A549 (cell line): ENCODE results near the gene ARHGAP10. TPM values are rescaled to one million over a fixed set of nuclear protein-coding genes. Genes with fewer than 3 reads are reported as not detected.

Source experiments
- ATAC-seq, 2 experiments: fragments of 200-7000 bp in 1 of 2; fragments of >200 bp in 1 of 2; cut with Nextera tagmentation in 1 of 2; cut with Tn5 transposase in 1 of 2; 3 replicates each; pipeline versions ENCODE4 v1.8.0 to v1.9.1; 2018 to 2020; ENCODE audit warnings: mild to moderate bottlenecking in 1 of 2, moderate library complexity in 1 of 2
- CTCF ChIA-PET: fragments of 300-600 bp; sonication (Branson Sonifier 250); formaldehyde crosslinking; extraction: SDS; loops from one replicate; lab custom pipeline; 2021; ENCODE audit warnings: antibody characterized with exemption, inconsistent platforms; lab: Yijun Ruan, JAX
- POLR2A ChIA-PET: fragments of 350-600 bp; formaldehyde crosslinking; extraction: SDS; loops from one replicate; lab custom pipeline; 2021; ENCODE audit warnings: antibody characterized with exemption, inconsistent platforms; lab: Yijun Ruan, JAX
- DNase-seq, 2 experiments: peaks; one replicate each; pipeline versions ENCODE4 v3.0.0 to v3.0.0-alpha.2; 2011 to 2016; ENCODE audit warnings: low read depth in 1 of 2, low spot score in 1 of 2
- FAIRE-seq: peaks from 2 replicates; lab custom pipeline; 2011; peaks lifted over from hg19 to GRCh38; lab: Jason Lieb, UNC
- H3K27ac ChIP-seq, 2 experiments: fragments of >200 bp; sonication (Bioruptor Twin); formaldehyde crosslinking; 3 replicates each; pipeline ENCODE4 v1.5.1; 2016 to 2017
- H3K4me1 ChIP-seq: fragments of >200 bp; sonication (Bioruptor Twin); formaldehyde crosslinking; 3 replicates; pipeline ENCODE4 v1.6.1; 2016
- H3K4me2 ChIP-seq: fragments of >200 bp; sonication (Bioruptor Twin); formaldehyde crosslinking; 3 replicates; pipeline ENCODE4 v1.6.1; 2016
- H3K4me3 ChIP-seq: fragments of >200 bp; sonication (Bioruptor Twin); formaldehyde crosslinking; 3 replicates; pipeline ENCODE4 v1.5.1; 2016
- H3K9me3 ChIP-seq: fragments of >200 bp; sonication (Bioruptor Twin); formaldehyde crosslinking; 3 replicates; pipeline ENCODE4 v1.6.1; 2016
- CHD4 ChIP-seq: fragments of 200-600 bp; sonication (generic); IDR thresholded peaks from 2 replicates; pipeline ENCODE4 v1.6.1; 2016; ENCODE audit warnings: antibody characterized with exemption, mild to moderate bottlenecking, borderline replicate concordance
- CTCF ChIP-seq: fragments of >200 bp; sonication (Bioruptor Twin); formaldehyde crosslinking; IDR thresholded peaks from 3 replicates; pipeline ENCODE4 v1.5.1; 2016
- E2F6 ChIP-seq: IDR thresholded peaks from 2 replicates; pipeline ENCODE4 v1.6.1; 2012; ENCODE audit warnings: low read depth, borderline replicate concordance
- ESRRA ChIP-seq: fragments of 150-350 bp; IDR thresholded peaks from 2 replicates; pipeline ENCODE4 v1.6.1; 2014; ENCODE audit warnings: mild to moderate bottlenecking, low read length, borderline replicate concordance
- FOSL2 ChIP-seq, 2 experiments: fragments of 450-650 bp in 1 of 2; fragments of >200 bp in 1 of 2; sonication (Bioruptor Twin) in 1 of 2; formaldehyde crosslinking; IDR thresholded peaks; 2 replicates each; pipeline versions ENCODE4 v1.5.0 to v1.6.1; 2016 to 2020; ENCODE audit warnings: mild to moderate bottlenecking in 1 of 2, moderate library complexity in 1 of 2
- FOXS1 ChIP-seq: fragments of 250-450 bp; sonication (Bioruptor Pico); IDR thresholded peaks from 2 replicates; pipeline ENCODE4 v1.5.0; 2020; ENCODE audit warnings: mild to moderate bottlenecking, moderate library complexity
- GATA3 ChIP-seq: IDR thresholded peaks from 2 replicates; pipeline ENCODE4 v1.6.1; 2012; ENCODE audit warnings: borderline replicate concordance
- HDAC2 ChIP-seq: fragments of 200-600 bp; sonication (generic); IDR thresholded peaks from 2 replicates; pipeline ENCODE4 v1.6.1; 2016
- HMGXB4 ChIP-seq: fragments of 250-450 bp; sonication (Bioruptor Pico); IDR thresholded peaks from 2 replicates; pipeline ENCODE4 v1.5.0; 2021; ENCODE audit warnings: mild to moderate bottlenecking, moderate library complexity, borderline replicate concordance
- HOXA7 ChIP-seq: fragments of 250-450 bp; sonication (Bioruptor Pico); IDR thresholded peaks from 2 replicates; pipeline ENCODE4 v1.5.0; 2020; ENCODE audit warnings: mild to moderate bottlenecking, moderate library complexity
- HOXB13 ChIP-seq: fragments of 250-450 bp; sonication (Bioruptor Pico); IDR thresholded peaks from 2 replicates; pipeline ENCODE4 v1.5.0; 2020; ENCODE audit warnings: low read depth, mild to moderate bottlenecking, moderate library complexity
- HOXB5 ChIP-seq: fragments of 250-450 bp; sonication (Bioruptor Pico); IDR thresholded peaks from 2 replicates; pipeline ENCODE4 v1.5.0; 2020; ENCODE audit warnings: mild to moderate bottlenecking, moderate library complexity
- MAFK ChIP-seq: fragments of 450-650 bp; IDR thresholded peaks from 2 replicates; pipeline ENCODE4 v1.6.1; 2014; ENCODE audit not compliant: partially characterized antibody
- MAZ ChIP-seq: fragments of 150-350 bp; IDR thresholded peaks from 2 replicates; pipeline ENCODE4 v1.6.1; 2014; ENCODE audit warnings: antibody characterized with exemption, low read depth, low read length, borderline replicate concordance
- NFE2L2 ChIP-seq: fragments of 150-350 bp; conservative IDR thresholded peaks from 2 replicates; pipeline ENCODE4 v1.6.1; 2014; ENCODE audit warnings: low read length
- PBX3 ChIP-seq: IDR thresholded peaks from 2 replicates; pipeline ENCODE4 v1.6.1; 2012
- RAD21 ChIP-seq, 2 experiments: fragments of >200 bp in 1 of 2; sonication (Bioruptor Twin) in 1 of 2; formaldehyde crosslinking in 1 of 2; IDR thresholded peaks in 1 of 2; conservative IDR thresholded peaks in 1 of 2; 2 replicates in 1 of 2; 3 replicates in 1 of 2; pipeline ENCODE4 v1.6.1; 2012 to 2018; ENCODE audit warnings: inconsistent platforms in 1 of 2
- RARB ChIP-seq: fragments of 250-450 bp; sonication (Bioruptor Pico); IDR thresholded peaks from 2 replicates; pipeline ENCODE4 v1.8.0; 2021; ENCODE audit warnings: mild to moderate bottlenecking, moderate library complexity
- REST ChIP-seq: fragments of 200-600 bp; sonication (generic); IDR thresholded peaks from 2 replicates; pipeline ENCODE4 v1.6.1; 2016; ENCODE audit warnings: antibody characterized with exemption, mild to moderate bottlenecking, moderate library complexity
- RNF2 ChIP-seq: fragments of 200-600 bp; sonication (generic); IDR thresholded peaks from 2 replicates; pipeline ENCODE4 v1.6.1; 2016; ENCODE audit warnings: low read depth, mild to moderate bottlenecking, antibody characterized with exemption, moderate library complexity, borderline replicate concordance
- SMC3 ChIP-seq: fragments of >200 bp; sonication (Bioruptor Twin); formaldehyde crosslinking; IDR thresholded peaks from 3 replicates; pipeline ENCODE4 v1.6.1; 2018; ENCODE audit warnings: inconsistent platforms
- SREBF2 ChIP-seq: fragments of 450-650 bp; IDR thresholded peaks from 2 replicates; pipeline ENCODE4 v1.6.1; 2014; ENCODE audit warnings: mild to moderate bottlenecking, moderate library complexity
- ZFP36 ChIP-seq: fragments of 450-650 bp; IDR thresholded peaks from 2 replicates; pipeline ENCODE4 v1.6.1; 2014; ENCODE audit warnings: borderline replicate concordance; ENCODE audit not compliant: partially characterized antibody
- ZNF302 ChIP-seq: fragments of 250-450 bp; sonication (Bioruptor Pico); IDR thresholded peaks from 2 replicates; pipeline ENCODE4 v1.9.0; 2021; ENCODE audit warnings: inconsistent platforms, mild to moderate bottlenecking, moderate library complexity
- ZSCAN20 ChIP-seq: fragments of 250-450 bp; sonication (Bioruptor Pico); IDR thresholded peaks from 2 replicates; pipeline ENCODE4 v1.8.0; 2022; ENCODE audit warnings: mild to moderate bottlenecking, moderate library complexity
- WGBS: methylation state at CpG from one replicate; pipeline ENCODE4 v1.1.6; 2017; ENCODE audit errors: missing lambda C conversion rate; 5-methylcytosine and 5-hydroxymethylcytosine counted together
- polyA plus RNA-seq, 4 experiments: library from polyadenylated mRNA; depleted of rRNA in 3 of 4; stranded (reverse); fragments of >200 nt; fragmentation: RNase III in 1 of 4; extraction: RNeasy Plus Mini Kit Qiagen cat#74134 plus additional on column Dnase treatment in 1 of 4; gene quantifications; 2 replicates in 3 of 4; 3 replicates in 1 of 4; pipeline ENCODE4 v1.2.3, GENCODE V29; 2011 to 2017

ARHGAP10 gene
- polyA plus RNA-seq, 2 of the 4 experiments (the other 2 are of a cell fraction) = 7.0 to 7.2 TPM

- TF ChIP-seq HMGXB4 = no peak
- no peak for TF ChIP-seq MAFK
- no peak for TF ChIP-seq SMC3
These were observed 248.7 kb downstream of the ARHGAP10 start (continued) for GRCh38 chr4:147980586-147980985.

- no peak for ATAC-seq
- no peak overlapping the region for H3K4me3 ChIP-seq
- no peaks in the 10 kb centered on the region for H3K4me1 ChIP-seq
- ChIA-PET POLR2A (no interaction called here), CTCF (no interaction called here)
- no peaks in the 10 kb centered on the region for H3K9me3 ChIP-seq
- TF ChIP-seq REST (no peak), CHD4 (no peak), SREBF2 (no peak), NFE2L2 (no peak), ZFP36 (no peak), ZSCAN20 (CRISPR knock-in tag) (no peak), MAFK (no peak), RARB (no peak), GATA3 (no peak), RNF2 (no peak), PBX3 (no peak), HDAC2 (no peak)
- no peak overlapping the region for H3K4me2 ChIP-seq
- 85% methylated on average over 1 of the region's 1 CpG for WGBS
- no peak for DNase-seq
- no peak overlapping the region for H3K27ac ChIP-seq
- no peak for FAIRE-seq
These were observed 249.4 kb downstream of the ARHGAP10 start for GRCh38 chr4:147981305-147981704.

GRCh38 chr4:147984065-147984777 lies 252.3 kb downstream of the ARHGAP10 start:
- Histone ChIP-seq H3K9me3 (no peaks in the 10 kb centered on the region), H3K27ac (no peak overlapping the region), H3K4me1 (no peaks in the 10 kb centered on the region), H3K4me3 (no peak overlapping the region), H3K4me2 (no peak overlapping the region)
- DNase-seq = peak; percentile 8 to 25
- CTCF ChIA-PET = interaction anchor here (1.5 kb wide), 1 partner anchor 9 kb away, joined by 3 read pairs; no protein-coding TSS in a partner anchor
- FAIRE-seq = no peak
- WGBS = 72% methylated on average over 12 of the region's 15 CpGs
- peak in 1 of 2 experiments; percentile 71; a peak in 4 of 6 replicates for ATAC-seq
- POLR2A ChIA-PET = no interaction called here
- TF ChIP-seq HOXB13 (CRISPR knock-in tag) (no peak), FOXS1 (CRISPR knock-in tag) (no peak), SMC3 (peak; percentile 18; the same call in 1 of the 3 replicates), E2F6 (no peak), MAZ (no peak), FOSL2 (IDR thresholded peaks at IDR 0.05) (no peak), FOSL2 (CRISPR knock-in tag; IDR thresholded peaks at IDR 0.05) (no peak), RARB (no peak), CHD4 (no peak), HOXA7 (CRISPR knock-in tag) (no peak), HOXB5 (CRISPR knock-in tag) (no peak), RAD21 (conservative IDR thresholded peaks at IDR 0.05 in 1 of 2, IDR thresholded peaks at IDR 0.05 in 1 of 2) (peak; percentile 37 to 61; a peak in 4 of 5 replicates), ESRRA (no peak), ZNF302 (CRISPR knock-in tag) (no peak), CTCF (peak; percentile 44; the same call in 2 of the 3 replicates), HDAC2 (no peak)
